GM12891 (cell line): ENCODE data around the gene TNNI3K.
"Not testable (repeated sequence)": the region's sequence is repeated elsewhere in the genome, so short reads cannot be mapped to it uniquely, and the experiment has no call there.

Source experiments
- DNase-seq: peaks from one replicate; pipeline ENCODE4 v3.0.0; 2011; ENCODE audit warnings: low spot score; ENCODE audit not compliant: insufficient read length
- FAIRE-seq: peaks from 2 replicates; lab custom pipeline; 2011; peaks lifted over from hg19 to GRCh38; lab: Jason Lieb, UNC
- PAX5 ChIP-seq: IDR thresholded peaks from 2 replicates; pipeline ENCODE4 v1.6.1; 2011; ENCODE audit warnings: low read length, moderate library complexity, mild to moderate bottlenecking; ENCODE audit not compliant: insufficient read depth, severe bottlenecking
- POLR2A ChIP-seq: IDR thresholded peaks from 2 replicates; pipeline ENCODE4 v1.6.1; 2011; ENCODE audit warnings: low read depth, low read length, control low read depth
- POLR2AphosphoS5 ChIP-seq: IDR thresholded peaks from 2 replicates; pipeline ENCODE4 v1.6.1; 2011; ENCODE audit warnings: low read depth, low read length, control low read depth
- POU2F2 ChIP-seq: IDR thresholded peaks from 2 replicates; pipeline ENCODE4 v1.6.1; 2011; ENCODE audit warnings: low read depth, mild to moderate bottlenecking, control low read depth, low read length, moderate library complexity
- SPI1 ChIP-seq: IDR thresholded peaks from 2 replicates; pipeline ENCODE4 v1.6.1; 2011; ENCODE audit warnings: low read depth, low read length, control low read depth
- TAF1 ChIP-seq: IDR thresholded peaks from 2 replicates; pipeline ENCODE4 v1.6.1; 2011; ENCODE audit warnings: low read depth, low read length, control low read depth

The TNNI3K gene

DNA sequence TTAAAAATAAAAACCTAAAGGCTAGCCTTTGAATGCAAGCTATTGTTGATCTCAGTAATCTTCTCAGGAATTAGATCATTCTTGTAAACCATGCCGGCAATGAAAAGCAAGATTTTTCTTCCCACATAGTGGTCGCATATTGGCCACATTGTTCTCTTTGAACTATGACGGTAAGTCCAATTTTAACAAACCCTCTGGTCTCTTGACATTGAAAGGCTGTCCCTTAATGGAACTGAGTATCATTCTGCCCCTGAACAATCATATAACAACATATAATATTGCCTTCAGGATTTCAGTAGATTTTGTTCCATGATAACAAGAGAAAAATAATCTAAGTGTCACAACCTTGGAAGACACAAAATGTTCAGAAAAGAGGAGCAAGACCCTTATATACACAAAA lies 1.3 kb downstream of the TNNI3K start:
- TF ChIP-seq POLR2AphosphoS5 (no peak), POLR2A (no peak), SPI1 (no peak), PAX5 (no peak), TAF1 (no peak), POU2F2 (no peak)
- FAIRE-seq (no peak), DNase-seq (no peak)

GRCh38 chr1:74237035-74237434 lies 1.8 kb downstream of the TNNI3K start:
- DNase-seq, result no peak
- no peak for FAIRE-seq
- no peak for TF ChIP-seq POLR2A
- no peak for TF ChIP-seq SPI1
- no peak for TF ChIP-seq TAF1
- TF ChIP-seq POU2F2, result no peak

DNA sequence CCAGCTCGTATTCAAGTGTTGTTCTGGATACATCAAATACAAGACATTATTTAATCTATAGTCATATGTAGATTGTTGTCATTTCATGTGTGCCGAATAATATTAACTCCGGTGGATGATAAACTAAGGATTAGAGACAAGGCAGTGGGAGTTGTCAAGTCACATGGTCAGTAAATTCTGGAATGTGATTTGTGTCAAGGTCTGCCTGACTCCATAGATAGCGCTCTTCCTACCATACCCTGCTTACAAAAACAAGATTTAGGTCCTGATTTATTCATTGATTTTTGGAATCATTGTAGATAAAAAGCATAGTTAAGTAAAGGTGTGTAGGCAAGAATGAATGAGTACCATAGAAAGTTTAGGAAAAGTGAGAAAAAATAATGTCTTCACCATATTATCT lies 2.6 kb downstream of the TNNI3K start:
- DNase-seq, result no peak
- TF ChIP-seq POLR2A, result no peak
- no peak for TF ChIP-seq SPI1
- no peak for TF ChIP-seq TAF1
- no peak for TF ChIP-seq POLR2AphosphoS5
- TF ChIP-seq POU2F2, result no peak
- no peak for TF ChIP-seq PAX5
- FAIRE-seq, result no peak

DNA sequence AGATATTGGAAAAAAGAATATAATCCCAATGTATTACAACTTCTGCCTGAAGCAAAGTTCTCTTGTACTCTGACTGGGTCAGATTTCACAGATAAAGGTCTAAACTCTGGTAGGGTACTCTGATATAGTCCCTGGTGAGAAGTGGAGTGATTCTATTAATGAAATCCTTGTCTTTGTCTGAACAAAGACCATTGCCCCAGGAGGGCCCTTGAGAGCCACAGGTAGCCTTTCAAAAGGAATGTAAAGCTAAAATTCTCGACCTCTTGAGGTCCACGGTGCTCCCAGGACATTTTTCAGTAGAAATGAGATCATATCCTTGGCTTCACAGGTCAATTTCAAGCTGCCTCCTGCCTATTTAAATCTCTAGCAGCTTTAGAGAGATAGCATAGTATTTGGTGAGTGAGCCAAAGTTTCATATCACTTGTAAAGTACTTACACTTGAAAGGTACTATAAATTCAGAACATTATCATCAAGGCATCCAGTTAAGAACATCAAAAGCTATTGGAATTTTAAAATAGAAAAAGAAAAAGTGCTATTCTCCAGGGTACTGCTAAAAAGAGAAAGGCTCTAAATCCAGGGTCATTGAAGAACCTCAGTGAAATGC lies 10.1 kb downstream of the TNNI3K start:
- DNase-seq (no peak), FAIRE-seq (no peak)
- TF ChIP-seq SPI1 (no peak), TAF1 (no peak), POU2F2 (no peak), POLR2A (no peak), PAX5 (no peak), POLR2AphosphoS5 (no peak)

DNA sequence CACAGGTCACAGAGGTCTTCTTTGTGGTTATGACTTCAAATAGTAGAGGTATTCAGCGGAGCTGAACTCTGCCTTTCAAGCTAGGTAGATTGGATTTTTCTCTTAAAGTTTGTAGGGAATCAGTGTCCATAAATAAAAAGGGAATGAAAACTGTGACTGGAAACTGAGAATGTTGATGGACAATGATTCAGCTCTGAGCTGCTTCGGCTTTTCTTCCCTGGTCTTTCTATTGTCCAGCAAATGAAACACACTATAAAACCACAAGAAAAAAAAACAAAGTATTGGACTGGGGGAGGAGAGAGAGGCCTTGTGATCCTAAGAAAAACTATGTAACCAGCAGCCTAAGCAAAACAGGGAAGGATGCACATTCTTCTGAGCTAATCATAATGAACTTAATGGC lies 11.1 kb downstream of the TNNI3K start:
- TF ChIP-seq SPI1, result no peak
- no peak for TF ChIP-seq TAF1
- no peak for TF ChIP-seq POLR2AphosphoS5
- no peak for TF ChIP-seq POU2F2
- no peak for TF ChIP-seq POLR2A
- TF ChIP-seq PAX5, result no peak
- FAIRE-seq (no peak), DNase-seq (no peak)

DNA sequence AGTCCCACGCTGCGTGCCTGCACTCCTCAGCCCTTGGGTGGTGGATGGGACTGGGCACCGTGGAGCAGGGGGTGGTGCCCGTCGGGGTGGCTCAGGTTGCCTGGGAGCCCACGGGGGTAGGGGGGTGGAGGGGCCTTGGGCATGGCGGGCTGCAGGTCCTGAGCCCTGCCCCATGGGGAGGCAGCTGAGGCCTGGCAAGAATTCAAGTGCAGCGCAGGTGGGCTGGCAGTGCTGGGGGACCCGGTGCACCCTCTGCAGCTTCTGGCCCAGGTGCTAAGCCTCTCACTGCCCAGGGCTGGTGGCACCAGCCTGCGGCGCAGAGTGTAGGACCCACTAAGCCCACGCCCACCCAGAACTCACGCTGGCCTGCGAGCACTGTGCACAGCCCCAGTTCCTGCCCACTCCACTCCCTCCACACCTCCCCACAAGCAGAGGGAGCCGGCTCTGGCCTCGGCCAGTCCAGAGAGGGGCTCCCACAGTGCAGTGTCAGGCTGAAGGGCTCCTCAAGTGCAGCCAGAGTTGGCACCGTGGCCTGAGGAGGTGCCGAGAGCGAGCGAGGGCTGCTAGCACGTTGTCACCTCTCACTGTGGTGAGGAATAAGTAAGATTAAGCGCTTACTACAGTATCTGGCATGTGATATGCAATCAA lies 12.8 kb downstream of the TNNI3K start:
- DNase-seq (no peak), FAIRE-seq (no peak)
- TF ChIP-seq POLR2A (no peak), PAX5 (no peak), TAF1 (no peak), POU2F2 (no peak), SPI1 (no peak), POLR2AphosphoS5 (no peak)

DNA sequence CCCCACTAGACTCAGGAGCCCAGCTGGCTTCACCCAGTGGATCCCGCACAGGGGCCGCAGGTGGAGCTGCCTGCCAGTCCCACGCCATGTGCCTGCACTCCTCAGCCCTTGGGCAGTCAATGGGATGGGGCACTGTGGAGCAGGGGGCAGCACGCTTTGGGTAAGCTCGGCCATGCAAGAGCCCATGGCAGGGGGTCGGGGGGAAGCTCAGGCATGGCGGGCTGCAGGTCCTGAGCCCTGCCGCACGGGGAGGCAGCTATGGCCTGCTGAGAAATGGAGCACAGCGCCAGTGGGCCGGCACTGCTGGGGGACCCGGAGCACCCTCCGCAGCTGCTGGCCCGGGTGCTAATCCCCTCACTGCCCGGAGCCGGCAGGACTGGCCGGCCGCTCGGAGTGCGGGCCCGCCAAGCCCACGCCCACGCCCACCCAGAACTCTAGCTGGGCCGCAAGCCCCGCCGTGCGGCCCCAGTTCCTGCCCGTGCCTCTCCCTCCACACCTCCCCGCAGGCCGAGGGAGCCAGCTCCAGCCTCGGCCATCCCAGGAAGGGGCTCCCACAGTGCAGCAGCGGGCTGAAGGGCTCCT lies 18.1 kb downstream of the TNNI3K start:
- FAIRE-seq, DNase-seq: not testable (repeated sequence)

GRCh38 chr1:74266001-74266400 lies 30.8 kb downstream of the TNNI3K start:
- FAIRE-seq, result no peak
- no peak for DNase-seq
- no peak for TF ChIP-seq POLR2AphosphoS5
- TF ChIP-seq TAF1, result no peak
- TF ChIP-seq SPI1, result no peak
- no peak for TF ChIP-seq POU2F2
- no peak for TF ChIP-seq POLR2A
- TF ChIP-seq PAX5, result no peak

- no peak for DNase-seq
- FAIRE-seq, result no peak
- TF ChIP-seq PAX5 (no peak), TAF1 (no peak), SPI1 (no peak), POLR2AphosphoS5 (no peak), POLR2A (no peak), POU2F2 (no peak)
Observed at GRCh38 chr1:74271503-74271902, 36.3 kb downstream of the TNNI3K start.
